Stimulated activated CD8-positive, alpha-beta memory T cell treated with anti-CD3 and anti-CD28 coated beads, Interleukin-15, amount 100 ng/mL, for 24 hours (primary cell): ENCODE measurements around the gene DNAJA3.

Experiments
- DNase-seq: peaks from one replicate; pipeline ENCODE4 v3.0.0-alpha.2; 2020; ENCODE audit warnings: low read depth

DNAJA3 gene

DNA sequence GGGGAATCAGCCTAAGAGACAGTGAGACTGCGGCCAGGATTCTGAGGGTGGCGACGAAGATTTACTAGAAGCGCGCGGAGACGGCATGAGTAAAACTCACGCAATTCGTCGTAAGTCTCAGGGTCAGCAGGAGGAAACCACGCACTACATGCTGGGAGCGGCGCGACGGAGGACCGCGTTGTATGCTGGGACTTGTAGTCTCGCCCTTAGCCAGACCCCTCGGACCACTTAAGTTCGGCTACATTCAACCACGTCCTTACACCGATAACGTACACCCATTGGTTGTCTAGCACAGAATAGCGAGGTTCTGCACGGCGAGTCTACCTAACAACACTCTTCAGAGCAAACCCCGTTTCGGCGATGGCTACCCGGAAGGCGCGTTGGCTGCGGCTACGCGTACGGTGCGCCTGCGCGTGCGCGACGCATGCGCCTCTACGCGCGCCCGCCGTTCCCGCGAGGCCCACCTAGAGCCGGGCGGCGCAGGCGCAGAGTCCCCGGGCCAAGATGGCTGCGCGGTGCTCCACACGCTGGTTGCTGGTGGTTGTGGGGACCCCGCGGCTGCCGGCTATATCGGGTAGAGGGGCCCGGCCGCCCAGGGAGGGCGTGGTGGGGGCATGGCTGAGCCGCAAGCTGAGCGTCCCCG lies at the start of gene DNAJA3:
Gene DNAJA3, plus strand, starts transcription at position 491 of the 643 bp plus-strand sequence. Its CDS starts 14 bp downstream, at position 505.
- peak; percentile 84 for DNase-seq

DNA sequence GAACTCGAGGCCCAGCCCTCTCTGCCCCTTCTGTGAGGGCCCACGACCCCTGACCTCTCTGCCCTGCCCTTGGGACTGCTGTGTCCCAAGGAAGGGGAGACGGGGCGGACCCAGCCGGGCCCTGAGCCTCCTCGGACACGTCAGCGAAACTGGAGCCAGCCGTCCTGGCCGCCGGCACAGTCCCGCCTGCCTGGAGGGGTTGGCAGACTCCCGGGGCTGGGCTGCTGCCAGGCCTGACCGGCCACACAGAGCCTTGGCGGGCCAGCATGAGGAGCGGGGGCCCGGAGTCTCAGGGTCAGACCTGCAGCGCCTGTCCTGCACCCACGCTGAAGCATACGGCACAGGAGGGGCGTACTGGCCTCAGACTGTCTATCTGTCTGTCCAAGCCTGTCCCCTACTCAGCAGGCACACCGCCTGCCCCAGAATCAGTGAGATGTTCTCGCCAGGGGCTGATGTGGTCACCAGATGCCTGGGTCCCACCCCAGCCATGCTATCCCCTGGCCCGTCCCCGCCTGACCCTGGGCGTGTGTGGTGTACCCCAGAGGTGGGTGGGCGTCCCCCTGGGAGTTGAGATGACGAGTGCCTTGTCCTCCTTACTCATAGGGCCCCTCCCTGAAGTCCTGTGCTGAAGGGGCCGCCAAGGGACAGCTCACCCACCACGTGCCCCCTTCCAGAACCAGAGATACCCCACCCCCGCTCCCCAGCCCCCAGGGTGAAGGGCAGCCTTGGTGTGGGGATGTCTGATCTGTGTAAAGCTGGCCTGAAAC lies 49.4 kb upstream of the DNAJA3 start:
- no peak for DNase-seq

DNA sequence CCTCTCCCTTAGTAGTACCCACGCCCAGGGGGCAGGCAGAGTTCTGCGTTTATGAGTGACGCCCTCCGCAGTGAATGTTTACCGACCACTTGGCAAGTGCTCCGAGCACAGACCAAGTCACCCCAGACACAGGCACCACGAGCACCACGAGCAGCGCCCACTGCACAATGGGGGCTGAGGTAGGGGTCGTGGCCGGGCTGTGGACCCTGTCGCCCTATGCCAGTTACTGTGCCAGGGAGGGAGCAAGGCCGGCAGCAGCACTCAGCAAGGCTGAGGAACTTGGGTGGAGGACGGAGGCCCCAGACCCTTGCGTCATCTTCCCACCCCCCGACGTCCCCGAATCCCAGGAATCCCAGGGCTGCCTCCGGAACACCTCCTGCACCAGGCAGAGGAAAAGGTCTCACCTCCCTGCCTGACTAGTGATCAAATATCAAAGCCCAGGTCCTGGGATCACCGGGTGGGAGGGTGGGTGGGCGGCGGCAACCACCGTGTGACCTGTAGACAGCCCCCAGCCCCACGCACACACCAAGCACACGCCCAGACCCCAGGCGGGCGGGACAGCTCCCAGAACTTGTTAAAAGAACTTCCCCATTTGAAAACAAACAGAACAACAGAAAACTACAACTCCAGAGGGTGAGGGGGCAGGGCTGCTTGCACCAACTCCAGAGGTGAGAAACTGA lies 48.6 kb upstream of the DNAJA3 start:
- DNase-seq = no peak

DNA sequence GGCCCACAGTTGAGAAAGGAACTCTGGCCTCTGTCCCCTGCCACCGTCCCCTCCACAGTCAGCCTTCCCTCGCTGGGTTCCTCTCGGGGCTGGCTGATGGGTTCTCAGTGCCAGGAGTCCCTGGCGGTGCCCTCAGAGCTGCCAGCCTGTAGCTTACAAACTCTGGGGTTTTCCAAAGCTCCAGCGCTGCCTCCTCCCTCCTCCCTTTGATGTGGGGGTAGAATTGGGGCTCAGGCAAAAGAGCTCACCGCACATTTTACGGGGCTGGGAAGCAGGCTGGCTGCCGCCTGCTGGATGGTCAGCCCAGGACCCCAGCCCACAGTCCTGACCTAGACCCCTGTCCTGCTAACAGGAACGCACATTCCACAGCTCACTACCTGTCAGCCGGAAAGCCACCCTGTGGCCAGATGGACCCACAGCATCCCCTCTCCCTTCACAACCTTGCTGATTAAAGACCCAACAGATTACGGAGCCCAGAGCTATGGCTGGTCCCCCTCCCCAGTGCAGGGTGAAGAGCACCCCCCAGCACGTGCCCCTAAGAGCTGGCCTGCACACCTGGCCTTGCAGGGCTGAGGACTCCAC lies 48.0 kb upstream of the DNAJA3 start:
- no peak for DNase-seq

DNA sequence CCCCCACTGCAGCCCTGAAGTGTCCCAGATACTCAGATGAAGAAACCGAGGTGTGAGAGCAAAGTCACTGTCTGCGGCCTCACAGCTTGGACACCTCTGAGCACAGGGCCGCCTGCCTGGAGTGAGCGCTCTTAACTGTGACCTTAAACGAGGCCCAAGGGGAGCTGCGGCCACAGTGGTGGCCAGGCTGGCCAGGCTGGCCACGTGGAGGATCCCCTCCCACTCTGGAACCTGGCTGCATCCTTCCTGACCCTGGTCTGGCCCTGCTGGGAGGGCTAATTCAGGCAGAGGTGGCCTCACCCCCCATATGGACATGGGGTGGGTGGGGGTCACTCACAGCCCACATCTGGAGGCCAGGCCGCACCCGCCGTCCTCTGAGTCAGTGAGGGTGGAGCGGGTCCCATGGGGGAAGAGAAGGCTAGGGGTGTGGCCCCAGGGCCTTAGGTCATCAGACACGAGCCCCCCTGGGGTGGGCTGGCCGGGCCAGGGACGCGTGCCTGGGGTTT lies 47.5 kb upstream of the DNAJA3 start:
- no peak for DNase-seq

DNA sequence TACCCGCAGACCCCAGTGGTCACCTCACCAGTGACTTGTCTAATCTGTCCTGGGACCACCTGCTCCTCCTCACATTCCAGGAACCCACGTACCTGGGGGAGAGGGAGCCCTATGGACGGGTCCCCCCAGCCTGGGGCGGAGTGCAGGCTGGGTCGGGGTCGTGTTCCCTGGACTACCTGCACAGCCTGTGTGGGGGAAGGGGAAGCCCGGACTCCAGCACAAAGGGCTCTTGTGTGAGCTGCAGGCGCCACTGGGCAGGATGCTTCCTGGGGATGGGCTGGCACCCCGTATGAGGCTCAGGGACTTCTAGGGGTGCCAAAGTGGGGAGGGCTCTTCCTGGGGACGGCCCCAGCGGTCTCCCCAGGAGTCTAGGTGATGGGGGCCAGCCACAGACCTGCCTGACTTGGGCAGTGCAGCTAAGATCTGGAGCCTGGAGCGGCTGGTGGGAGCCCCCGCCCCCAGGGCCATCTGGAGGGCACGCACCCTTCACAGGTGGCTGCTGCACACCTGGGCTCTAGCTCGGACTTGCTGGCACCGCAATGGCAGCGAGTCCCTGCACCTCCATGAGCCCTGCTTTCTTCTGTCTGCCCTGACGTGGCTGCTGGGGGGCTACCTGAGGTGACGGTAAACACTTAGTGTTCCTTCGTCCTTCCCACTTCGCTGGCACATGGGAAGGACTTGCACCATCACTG lies 46.5 kb upstream of the DNAJA3 start:
- no peak for DNase-seq

DNA sequence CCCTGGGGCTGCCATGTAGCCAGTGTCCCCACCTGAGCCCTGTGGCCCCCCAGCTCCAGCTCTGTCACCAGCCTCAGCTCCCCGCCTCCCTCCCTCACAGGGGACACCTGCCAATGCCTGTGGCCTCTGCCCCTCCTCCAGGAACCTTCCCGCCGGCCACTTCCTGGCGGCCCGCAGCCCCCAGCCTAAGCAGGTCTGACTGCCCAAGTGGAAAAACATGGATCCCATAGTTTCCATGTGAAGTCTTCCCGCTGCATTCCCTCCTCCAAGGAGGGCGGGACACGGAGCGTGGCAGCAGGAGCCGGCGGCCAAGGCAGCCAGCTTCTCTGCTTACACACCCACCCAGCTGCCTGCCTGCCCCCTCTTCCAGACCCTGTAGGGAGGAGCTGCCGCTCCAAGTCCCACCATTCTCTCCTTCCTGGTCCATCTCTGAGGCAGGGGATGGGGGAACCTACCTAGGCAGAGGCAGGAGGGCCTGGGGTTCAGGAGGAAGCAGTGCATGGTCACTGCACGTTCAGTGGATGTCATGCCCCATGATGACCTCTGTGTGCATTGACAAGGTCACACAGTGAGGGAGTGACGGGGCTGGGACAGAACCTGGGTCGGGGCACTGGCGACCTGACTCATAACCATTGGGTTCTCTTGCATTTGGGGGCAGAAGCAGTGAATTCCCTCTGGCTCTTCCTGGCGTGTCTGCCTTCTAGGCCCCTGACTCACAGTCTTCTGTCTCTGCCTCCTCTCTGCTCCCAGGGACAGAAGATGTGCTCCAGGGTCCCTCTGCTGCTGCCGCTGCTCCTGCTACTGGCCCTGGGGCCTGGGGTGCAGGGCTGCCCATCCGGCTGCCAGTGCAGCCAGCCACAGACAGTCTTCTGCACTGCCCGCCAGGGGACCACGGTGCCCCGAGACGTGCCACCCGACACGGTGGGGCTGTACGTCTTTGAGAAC lies 45.3 kb upstream of the DNAJA3 start:
- no peak for DNase-seq

DNA sequence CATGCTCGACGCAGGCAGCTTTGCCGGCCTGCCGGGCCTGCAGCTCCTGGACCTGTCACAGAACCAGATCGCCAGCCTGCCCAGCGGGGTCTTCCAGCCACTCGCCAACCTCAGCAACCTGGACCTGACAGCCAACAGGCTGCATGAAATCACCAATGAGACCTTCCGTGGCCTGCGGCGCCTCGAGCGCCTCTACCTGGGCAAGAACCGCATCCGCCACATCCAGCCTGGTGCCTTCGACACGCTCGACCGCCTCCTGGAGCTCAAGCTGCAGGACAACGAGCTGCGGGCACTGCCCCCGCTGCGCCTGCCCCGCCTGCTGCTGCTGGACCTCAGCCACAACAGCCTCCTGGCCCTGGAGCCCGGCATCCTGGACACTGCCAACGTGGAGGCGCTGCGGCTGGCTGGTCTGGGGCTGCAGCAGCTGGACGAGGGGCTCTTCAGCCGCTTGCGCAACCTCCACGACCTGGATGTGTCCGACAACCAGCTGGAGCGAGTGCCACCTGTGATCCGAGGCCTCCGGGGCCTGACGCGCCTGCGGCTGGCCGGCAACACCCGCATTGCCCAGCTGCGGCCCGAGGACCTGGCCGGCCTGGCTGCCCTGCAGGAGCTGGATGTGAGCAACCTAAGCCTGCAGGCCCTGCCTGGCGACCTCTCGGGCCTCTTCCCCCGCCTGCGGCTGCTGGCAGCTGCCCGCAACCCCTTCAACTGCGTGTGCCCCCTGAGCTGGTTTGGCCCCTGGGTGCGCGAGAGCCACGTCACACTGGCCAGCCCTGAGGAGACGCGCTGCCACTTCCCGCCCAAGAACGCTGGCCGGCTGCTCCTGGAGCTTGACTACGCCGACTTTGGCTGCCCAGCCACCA lies 44.4 kb upstream of the DNAJA3 start:
- no peak for DNase-seq

DNA sequence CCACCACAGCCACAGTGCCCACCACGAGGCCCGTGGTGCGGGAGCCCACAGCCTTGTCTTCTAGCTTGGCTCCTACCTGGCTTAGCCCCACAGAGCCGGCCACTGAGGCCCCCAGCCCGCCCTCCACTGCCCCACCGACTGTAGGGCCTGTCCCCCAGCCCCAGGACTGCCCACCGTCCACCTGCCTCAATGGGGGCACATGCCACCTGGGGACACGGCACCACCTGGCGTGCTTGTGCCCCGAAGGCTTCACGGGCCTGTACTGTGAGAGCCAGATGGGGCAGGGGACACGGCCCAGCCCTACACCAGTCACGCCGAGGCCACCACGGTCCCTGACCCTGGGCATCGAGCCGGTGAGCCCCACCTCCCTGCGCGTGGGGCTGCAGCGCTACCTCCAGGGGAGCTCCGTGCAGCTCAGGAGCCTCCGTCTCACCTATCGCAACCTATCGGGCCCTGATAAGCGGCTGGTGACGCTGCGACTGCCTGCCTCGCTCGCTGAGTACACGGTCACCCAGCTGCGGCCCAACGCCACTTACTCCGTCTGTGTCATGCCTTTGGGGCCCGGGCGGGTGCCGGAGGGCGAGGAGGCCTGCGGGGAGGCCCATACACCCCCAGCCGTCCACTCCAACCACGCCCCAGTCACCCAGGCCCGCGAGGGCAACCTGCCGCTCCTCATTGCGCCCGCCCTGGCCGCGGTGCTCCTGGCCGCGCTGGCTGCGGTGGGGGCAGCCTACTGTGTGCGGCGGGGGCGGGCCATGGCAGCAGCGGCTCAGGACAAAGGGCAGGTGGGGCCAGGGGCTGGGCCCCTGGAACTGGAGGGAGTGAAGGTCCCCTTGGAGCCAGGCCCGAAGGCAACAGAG lies 43.5 kb upstream of the DNAJA3 start:
- DNase-seq = no peak

DNA sequence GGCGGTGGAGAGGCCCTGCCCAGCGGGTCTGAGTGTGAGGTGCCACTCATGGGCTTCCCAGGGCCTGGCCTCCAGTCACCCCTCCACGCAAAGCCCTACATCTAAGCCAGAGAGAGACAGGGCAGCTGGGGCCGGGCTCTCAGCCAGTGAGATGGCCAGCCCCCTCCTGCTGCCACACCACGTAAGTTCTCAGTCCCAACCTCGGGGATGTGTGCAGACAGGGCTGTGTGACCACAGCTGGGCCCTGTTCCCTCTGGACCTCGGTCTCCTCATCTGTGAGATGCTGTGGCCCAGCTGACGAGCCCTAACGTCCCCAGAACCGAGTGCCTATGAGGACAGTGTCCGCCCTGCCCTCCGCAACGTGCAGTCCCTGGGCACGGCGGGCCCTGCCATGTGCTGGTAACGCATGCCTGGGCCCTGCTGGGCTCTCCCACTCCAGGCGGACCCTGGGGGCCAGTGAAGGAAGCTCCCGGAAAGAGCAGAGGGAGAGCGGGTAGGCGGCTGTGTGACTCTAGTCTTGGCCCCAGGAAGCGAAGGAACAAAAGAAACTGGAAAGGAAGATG lies 42.8 kb upstream of the DNAJA3 start:
- DNase-seq = no peak

DNA sequence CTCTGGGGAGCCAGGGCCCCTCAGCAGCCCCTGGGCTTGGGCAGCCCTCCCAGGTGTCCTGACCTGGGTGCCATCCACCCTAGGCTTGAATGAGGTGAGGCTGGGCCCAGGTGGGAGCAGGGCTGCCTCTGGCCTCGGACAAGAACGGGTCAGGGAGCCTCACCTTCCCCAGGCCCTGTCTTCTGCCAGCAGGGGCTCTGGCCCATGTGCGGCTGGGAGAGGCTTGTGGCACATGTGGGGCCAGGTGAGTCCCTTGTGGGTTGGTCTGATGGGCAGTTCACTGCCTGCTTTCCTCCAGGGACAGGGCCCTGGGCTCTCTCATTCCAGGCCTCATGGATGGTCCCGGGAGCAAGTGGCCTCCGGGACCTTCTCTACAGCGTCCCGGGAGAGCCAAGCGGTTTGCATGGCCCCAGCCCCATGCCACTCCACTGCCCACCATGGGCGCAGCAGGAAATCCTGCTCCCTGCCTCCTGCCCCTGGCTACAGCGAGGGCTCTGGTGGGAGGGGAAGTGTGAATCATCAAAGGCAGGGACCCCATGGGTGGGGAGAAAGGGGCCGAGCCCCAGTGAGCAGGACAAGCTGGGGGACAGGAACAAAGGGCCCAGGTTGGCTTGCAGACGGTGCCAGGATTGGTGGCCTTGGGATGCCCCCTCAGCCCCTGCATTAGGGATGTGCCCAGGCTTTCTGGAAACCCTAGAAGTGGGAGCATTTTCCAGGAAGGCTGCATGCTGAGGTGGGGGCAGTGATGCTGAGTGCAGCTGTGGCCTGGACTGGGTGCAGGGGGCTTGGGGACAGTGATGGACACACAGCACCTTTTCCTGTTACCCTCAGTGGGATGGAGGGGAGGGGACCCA lies 41.9 kb upstream of the DNAJA3 start:
- no peak for DNase-seq

DNA sequence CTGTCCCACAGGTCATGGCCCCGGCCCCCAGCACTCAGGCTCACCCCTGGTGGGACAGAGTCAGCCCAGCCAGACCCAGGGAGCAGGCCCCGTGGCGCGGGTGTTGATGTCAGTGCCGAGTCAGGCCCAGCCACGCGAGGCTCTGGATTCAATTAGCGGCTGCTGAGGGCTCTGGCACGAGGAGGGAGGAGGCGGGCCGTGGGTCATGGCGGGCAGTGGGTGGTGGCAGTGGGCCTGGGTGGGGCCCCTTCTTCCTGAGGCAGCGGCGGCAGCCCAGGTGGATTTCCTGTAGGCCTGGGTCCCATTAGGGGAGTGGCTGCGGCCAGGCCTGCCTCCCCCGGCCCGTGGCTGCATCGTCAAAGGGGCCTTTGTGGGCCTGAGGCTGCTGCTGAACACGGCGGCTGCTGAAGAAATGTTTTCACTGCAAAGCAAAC lies 41.1 kb upstream of the DNAJA3 start:
- DNase-seq = no peak

DNA sequence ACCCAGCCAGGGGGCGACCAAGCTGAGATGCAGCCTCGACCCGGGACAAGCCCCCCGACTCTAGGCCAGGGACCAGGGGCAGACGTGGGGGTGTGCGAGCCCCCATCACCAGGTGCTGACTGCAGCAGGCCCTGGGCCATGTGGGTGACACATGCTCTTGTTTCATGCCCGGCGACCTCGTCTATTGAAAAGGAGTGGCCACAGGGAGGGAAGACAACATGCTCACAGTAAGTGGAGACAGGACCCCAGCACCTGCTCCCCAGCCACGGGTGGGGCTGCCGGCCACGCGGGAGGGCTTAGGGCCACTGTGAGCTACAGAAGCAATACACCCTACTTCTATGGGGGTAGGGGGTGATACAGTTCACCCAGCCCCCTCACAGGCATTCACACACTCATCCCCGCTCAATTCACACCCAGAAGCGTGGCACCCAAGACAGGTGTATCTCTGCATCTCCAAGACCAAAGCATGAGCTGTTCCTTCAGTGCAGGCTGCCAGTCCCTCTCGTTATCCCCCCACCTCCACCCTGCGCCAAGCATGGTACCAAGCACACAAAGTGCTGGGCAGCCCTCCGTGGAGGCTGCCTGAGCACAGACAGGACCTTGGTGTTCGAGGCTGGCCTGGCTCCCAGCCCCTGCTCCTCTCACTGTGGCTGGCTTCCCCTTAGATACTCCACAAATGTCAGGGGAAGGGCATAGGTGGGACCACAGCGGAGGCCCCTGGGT lies 40.4 kb upstream of the DNAJA3 start:
- no peak for DNase-seq

DNA sequence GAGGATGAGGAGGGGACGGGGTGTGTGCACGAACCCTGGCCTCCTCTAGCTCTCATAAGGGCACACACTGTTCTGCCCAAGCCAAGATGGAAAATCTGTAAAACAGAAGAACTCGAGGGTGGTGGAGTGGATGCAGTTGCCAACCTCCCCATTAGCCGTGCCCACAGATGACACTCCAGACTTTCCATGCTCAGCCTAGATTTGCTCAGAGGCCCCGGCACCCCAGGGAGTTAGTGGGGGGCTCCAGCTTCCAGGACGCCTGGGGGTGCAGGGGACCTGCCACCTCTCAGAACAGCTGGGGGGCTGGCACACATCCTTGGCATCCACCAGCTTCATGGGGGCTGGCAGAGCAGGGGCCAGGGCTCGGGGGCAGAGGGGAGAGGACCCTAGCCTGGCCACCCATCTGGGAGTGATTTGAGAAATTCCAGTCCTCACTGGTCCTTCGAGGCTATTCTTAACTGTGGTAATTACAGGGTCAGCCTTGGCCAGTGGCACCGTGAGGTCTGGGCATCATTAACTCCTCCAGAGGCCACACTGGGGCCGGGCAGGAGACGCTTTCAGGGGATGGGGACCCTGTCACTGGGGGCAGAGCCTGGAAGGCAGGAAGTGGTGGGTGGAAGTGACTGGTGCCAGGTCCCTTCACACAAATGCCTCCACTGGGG lies 39.7 kb upstream of the DNAJA3 start:
- DNase-seq = no peak

DNA sequence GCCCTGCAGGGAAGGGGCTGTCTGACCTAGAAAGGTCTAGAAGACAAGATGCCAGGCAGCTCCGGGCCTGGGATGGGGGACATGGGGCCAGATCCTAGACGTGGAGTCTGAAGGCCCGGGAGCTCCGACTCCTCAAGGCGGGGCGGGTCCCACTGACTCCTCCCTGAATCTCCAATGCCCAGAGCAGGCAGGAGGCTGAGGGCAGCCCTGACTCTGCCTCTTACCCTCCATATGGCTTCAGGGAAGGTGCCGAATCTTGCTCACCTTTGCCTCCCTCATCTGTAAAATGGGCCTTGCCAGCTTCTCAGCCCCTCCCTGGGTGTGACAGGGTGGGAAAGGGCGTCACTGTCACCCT lies 39.2 kb upstream of the DNAJA3 start:
- no peak for DNase-seq

DNA sequence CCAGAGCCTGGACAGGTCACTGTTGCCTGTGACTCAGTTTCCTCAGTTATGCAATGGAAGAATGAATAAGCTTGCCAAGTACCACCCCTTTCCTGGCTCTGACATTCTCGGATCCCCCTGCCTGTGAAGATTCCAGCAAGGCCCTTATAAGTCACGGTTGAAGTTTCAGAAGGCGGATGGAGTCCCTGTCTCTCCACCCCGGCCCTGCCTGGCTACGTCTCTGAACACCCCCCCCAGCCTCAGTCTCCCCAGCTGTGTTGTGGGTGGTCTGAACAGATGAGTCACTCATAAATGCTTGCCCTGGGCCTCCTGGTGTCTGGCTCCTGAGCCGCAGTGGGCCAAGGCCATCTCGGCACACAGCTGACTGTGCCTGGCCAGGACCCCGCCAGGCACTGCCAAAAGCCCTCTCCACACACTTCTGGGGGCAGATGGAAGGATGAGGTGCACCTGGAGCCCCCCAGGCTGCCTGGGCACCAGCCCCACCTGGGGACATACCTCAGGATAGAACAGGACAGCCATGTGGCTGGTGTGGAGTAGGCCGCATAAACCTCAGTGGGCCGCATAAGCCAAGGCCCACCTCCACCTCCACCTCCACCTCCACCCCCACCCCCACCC lies 38.6 kb upstream of the DNAJA3 start:
- DNase-seq = no peak
